GM12865 (cell line): ENCODE results near the gene CD164L2.

Experiments used
- DNase-seq: peaks from one replicate; pipeline ENCODE4 v3.0.0; 2010; ENCODE audit warnings: low read depth
- H3K4me3 ChIP-seq: 2 replicates; pipeline ENCODE4 v1.5.1; 2011; ENCODE audit warnings: mild to moderate bottlenecking, low read depth, low read length, control low read depth
- CTCF ChIP-seq: IDR thresholded peaks from 2 replicates; pipeline ENCODE4 v1.5.1; 2011; ENCODE audit warnings: low read length, control low read depth, low read depth, inconsistent platforms; ENCODE audit not compliant: insufficient read depth; ENCODE audit errors: missing control alignments

The CD164L2 gene

DNA sequence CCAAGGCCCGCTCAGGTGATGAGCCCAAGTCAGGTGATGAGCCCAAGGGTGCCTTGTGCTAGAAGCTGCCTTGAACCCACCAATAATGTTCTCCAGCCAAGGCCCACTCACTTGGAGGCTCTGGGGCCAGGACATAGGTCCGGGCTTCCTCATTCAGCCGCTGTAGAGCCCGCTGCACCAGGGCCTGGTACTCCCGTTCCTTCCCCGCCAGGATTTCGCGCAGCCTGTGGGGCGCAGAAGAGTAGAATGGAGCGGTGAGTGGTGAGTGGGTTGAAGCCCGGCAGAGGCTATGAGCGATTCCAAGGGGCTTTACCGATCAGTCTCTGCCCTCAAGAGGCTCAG lies 26.9 kb downstream of the CD164L2 start:
- DNase-seq = no peak
- TF ChIP-seq CTCF = no peak
- H3K4me3 ChIP-seq = no peak overlapping the region

- TF ChIP-seq CTCF = no peak
- DNase-seq = no peak
Measured at GRCh38 chr1:27355683-27356082, 27.4 kb downstream of the CD164L2 start.

GRCh38 chr1:27353629-27354028 lies 29.5 kb downstream of the CD164L2 start:
- no peak for DNase-seq
- H3K4me3 ChIP-seq = no peak overlapping the region
- no peak for TF ChIP-seq CTCF

More at GRCh38 chr1:27355683-27356082, 27.4 kb downstream of the CD164L2 start:
- H3K4me3 ChIP-seq = no peak overlapping the region

- H3K4me3 ChIP-seq = no peak overlapping the region
- no peak for TF ChIP-seq CTCF
- DNase-seq = no peak
Measured at GRCh38 chr1:27353166-27353565, 30.0 kb downstream of the CD164L2 start.

DNA sequence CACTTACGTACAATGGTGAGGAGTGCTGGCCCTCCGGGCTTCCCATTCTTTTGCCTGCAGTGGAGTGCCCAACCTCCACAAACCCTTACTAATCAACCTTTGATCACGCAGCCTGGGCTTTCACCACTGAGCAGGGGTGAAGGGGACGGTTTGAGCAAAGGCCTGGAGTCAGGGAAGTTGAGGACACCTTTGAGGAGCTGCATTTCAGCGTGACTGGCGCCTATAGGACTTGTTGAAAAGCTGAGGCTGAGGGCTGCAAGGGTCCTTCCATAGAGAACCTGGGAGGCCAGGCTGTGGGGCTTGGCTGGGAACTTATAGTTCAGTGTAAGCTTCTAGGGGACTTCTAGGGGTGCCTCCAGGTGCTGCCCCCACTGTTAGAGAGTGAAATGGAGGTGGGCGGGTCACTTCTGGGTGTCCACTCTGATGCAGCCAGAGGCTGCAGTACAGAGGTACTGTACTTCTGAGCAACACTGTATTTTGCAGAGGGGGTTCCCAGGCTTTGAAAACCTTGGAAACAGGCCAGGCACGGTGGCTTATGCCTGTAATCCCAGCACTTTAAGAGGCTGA lies 31.5 kb downstream of the CD164L2 start:
- no peak overlapping the region for H3K4me3 ChIP-seq
- no peak for TF ChIP-seq CTCF
- DNase-seq = no peak

- no peak for TF ChIP-seq CTCF
- no peak for DNase-seq
- no peak overlapping the region for H3K4me3 ChIP-seq
Measured at GRCh38 chr1:27350663-27351540, 32.2 kb downstream of the CD164L2 start.
